Measurements from ENCODE around the gene SCN3A.

SCN3A gene

GRCh38 chr2:165112133-165112573, 91.7 kb downstream of the SCN3A start:
- DNase-seq (ENCODE audit: low spot score) = no peak

GRCh38 chr2:165110394-165110793, 93.5 kb downstream of the SCN3A start:
- no peak for DNase-seq (ENCODE audit: low spot score)

- DNase-seq (ENCODE audit: low spot score) = no peak
These were observed 93.9 kb downstream of the SCN3A start for GRCh38 chr2:165109915-165110314.

- no peak for DNase-seq (ENCODE audit: low spot score)
These were observed 97.9 kb downstream of the SCN3A start for GRCh38 chr2:165105926-165106325.

- DNase-seq (ENCODE audit: low spot score) = no peak
These were observed 115.6 kb downstream of the SCN3A start for GRCh38 chr2:165087933-165088901.

GRCh38 chr2:165086337-165086736, 117.5 kb downstream of the SCN3A start:
- no peak for DNase-seq (ENCODE audit: low spot score)

- no peak for DNase-seq (ENCODE audit: low spot score)
These were observed 120.5 kb downstream of the SCN3A start for GRCh38 chr2:165083326-165083725.

- DNase-seq (ENCODE audit: low spot score) = no peak
These were observed 121.4 kb downstream of the SCN3A start for GRCh38 chr2:165082479-165082878.

GRCh38 chr2:165081276-165081675, 122.6 kb downstream of the SCN3A start:
- DNase-seq (ENCODE audit: low spot score) = no peak

GRCh38 chr2:165079432-165079831, 124.4 kb downstream of the SCN3A start:
- DNase-seq (ENCODE audit: low spot score) = no peak

- DNase-seq (ENCODE audit: low spot score) = no peak
These were observed 124.9 kb downstream of the SCN3A start for GRCh38 chr2:165078913-165079312.

GRCh38 chr2:165074884-165075283, 129.0 kb downstream of the SCN3A start:
- no peak for DNase-seq (ENCODE audit: low spot score)

- DNase-seq (ENCODE audit: low spot score) = no peak
These were observed 129.5 kb downstream of the SCN3A start for GRCh38 chr2:165074323-165074722.

GRCh38 chr2:165070076-165070475, 133.8 kb downstream of the SCN3A start:
- no peak for DNase-seq (ENCODE audit: low spot score)

GRCh38 chr2:165069151-165069550, 134.7 kb downstream of the SCN3A start:
- DNase-seq (ENCODE audit: low spot score) = no peak

- no peak for DNase-seq (ENCODE audit: low spot score)
These were observed 135.4 kb downstream of the SCN3A start for GRCh38 chr2:165068487-165068757.

GRCh38 chr2:165067643-165068486, 136.0 kb downstream of the SCN3A start:
- DNase-seq (ENCODE audit: low spot score) = no peak

- DNase-seq (ENCODE audit: low spot score) = no peak
These were observed 139.1 kb downstream of the SCN3A start for GRCh38 chr2:165064743-165065142.

- no peak for DNase-seq (ENCODE audit: low spot score)
These were observed 143.4 kb downstream of the SCN3A start for GRCh38 chr2:165060411-165060810.

- no peak for DNase-seq (ENCODE audit: low spot score)
These were observed 145.2 kb downstream of the SCN3A start for GRCh38 chr2:165058476-165059265.

- DNase-seq (ENCODE audit: low spot score) = no peak
These were observed 145.9 kb downstream of the SCN3A start for GRCh38 chr2:165057931-165058330.

GRCh38 chr2:165057308-165057707, 146.5 kb downstream of the SCN3A start:
- DNase-seq (ENCODE audit: low spot score) = no peak

Data from CD4-positive, alpha-beta T cell treated with Interleukin-2 at 100 ng/mL for 4 hours (primary cell).